ENCODE measurements around the gene HAO1. TPM values are rescaled to one million over a fixed set of nuclear protein-coding genes. Genes with fewer than 3 reads are reported as not detected.

Gene HAO1
- polyA plus RNA-seq, 1 of the 3 experiments (the other 2 are of a cell fraction) = not detected

DNA sequence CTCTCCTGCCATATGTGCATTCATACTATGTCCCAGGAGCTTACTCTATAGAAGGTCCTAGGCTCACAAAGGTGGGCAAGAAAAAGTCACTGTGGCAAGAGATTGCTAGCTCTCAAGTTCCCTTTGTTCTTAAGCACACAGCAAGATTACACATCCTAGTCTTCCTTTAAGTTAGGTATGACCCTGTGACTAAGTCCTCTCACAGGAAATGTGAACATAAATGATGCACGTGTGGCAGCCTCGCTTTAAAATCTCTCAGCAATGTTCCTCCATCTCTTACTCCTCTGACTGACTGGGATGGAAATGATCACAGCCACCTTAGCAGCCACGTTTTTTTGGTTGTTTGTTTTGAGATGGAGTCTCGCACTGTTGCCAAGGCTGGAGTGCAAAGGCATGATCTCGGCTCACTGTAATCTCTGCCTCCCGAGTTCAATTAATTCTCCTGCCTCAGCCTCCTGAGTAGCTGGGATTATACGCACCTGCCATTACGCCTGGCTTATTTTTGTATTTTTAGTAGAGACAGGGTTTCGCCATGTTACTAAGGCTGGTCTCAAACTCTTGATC, 35.7 kb upstream of the HAO1 start:
- CTCF ChIA-PET = interaction anchor here (0.9 to 1.0 kb wide), 3 partner anchors 13 to 68 kb away, joined by 3 read pairs; no protein-coding TSS in a partner anchor
- Histone ChIP-seq H3K9me3 (no peaks in the 10 kb centered on the region), H3K4me1 (ENCODE audit: control insufficient read depth in 1 of 2, insufficient read depth in 2 of 2, low read depth in 1 of 2, low read length in 1 of 2) (no peaks in the 10 kb centered on the region; a peak in 2 of 4 replicates), H3K4me2 (no peak overlapping the region), H3K27me3 (ENCODE audit: insufficient read depth) (no peaks in the 10 kb centered on the region), H3K4me3 (ENCODE audit: low read depth in 2 of 2, low read length in 1 of 2) (no peak overlapping the region), H3K36me3 (replicated peaks in 1 of 2; ENCODE audit: control insufficient read depth in 1 of 2, insufficient read depth in 2 of 2, low read length in 1 of 2) (peaks cover 6 to 22% of the 10 kb centered on the region in 2 experiments), H4K20me1 (ENCODE audit: insufficient read depth) (no peaks in the 10 kb centered on the region), H3K27ac (ENCODE audit: low read depth in 2 of 2, low read length in 1 of 2) (no peak overlapping the region), H3K9me2 (no peaks in the 10 kb centered on the region), H3F3A (replicated peaks; ENCODE audit: insufficient read depth) (no peaks in the 10 kb centered on the region), H3K79me2 (ENCODE audit: insufficient read depth) (no peaks in the 10 kb centered on the region), H3K9ac (no peak overlapping the region), H2AFZ (ENCODE audit: low read depth) (no peak overlapping the region)
- TF ChIP-seq NFIC (IDR thresholded peaks at IDR 0.05; ENCODE audit: borderline replicate concordance) (no peak), MEF2A (IDR thresholded peaks at IDR 0.05; ENCODE audit: borderline replicate concordance, low read depth) (no peak), FOSL2 (IDR thresholded peaks at IDR 0.05; ENCODE audit: borderline replicate concordance, low read depth) (no peak), RCOR1 (IDR thresholded peaks at IDR 0.05; ENCODE audit: low read length) (no peak)
- TF ChIP-seq, protein P1, sequence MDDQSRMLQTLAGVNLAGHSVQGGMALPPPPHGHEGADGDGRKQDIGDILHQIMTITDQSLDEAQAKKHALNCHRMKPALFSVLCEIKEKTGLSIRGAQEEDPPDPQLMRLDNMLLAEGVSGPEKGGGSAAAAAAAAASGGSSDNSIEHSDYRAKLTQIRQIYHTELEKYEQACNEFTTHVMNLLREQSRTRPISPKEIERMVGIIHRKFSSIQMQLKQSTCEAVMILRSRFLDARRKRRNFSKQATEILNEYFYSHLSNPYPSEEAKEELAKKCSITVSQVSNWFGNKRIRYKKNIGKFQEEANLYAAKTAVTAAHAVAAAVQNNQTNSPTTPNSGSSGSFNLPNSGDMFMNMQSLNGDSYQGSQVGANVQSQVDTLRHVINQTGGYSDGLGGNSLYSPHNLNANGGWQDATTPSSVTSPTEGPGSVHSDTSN (IDR thresholded peaks at IDR 0.05) = no peak
- TF ChIP-seq, protein P2, sequence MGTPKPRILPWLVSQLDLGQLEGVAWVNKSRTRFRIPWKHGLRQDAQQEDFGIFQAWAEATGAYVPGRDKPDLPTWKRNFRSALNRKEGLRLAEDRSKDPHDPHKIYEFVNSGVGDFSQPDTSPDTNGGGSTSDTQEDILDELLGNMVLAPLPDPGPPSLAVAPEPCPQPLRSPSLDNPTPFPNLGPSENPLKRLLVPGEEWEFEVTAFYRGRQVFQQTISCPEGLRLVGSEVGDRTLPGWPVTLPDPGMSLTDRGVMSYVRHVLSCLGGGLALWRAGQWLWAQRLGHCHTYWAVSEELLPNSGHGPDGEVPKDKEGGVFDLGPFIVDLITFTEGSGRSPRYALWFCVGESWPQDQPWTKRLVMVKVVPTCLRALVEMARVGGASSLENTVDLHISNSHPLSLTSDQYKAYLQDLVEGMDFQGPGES (IDR thresholded peaks at IDR 0.05; ENCODE audit: low read depth, low read length) = no peak
- DNase-seq = no peak
- 86% methylated on average over 9 of the region's 9 CpGs for WGBS (ENCODE audit: low lambda C conversion rate)
- POLR2A ChIA-PET = no interaction called here

DNA sequence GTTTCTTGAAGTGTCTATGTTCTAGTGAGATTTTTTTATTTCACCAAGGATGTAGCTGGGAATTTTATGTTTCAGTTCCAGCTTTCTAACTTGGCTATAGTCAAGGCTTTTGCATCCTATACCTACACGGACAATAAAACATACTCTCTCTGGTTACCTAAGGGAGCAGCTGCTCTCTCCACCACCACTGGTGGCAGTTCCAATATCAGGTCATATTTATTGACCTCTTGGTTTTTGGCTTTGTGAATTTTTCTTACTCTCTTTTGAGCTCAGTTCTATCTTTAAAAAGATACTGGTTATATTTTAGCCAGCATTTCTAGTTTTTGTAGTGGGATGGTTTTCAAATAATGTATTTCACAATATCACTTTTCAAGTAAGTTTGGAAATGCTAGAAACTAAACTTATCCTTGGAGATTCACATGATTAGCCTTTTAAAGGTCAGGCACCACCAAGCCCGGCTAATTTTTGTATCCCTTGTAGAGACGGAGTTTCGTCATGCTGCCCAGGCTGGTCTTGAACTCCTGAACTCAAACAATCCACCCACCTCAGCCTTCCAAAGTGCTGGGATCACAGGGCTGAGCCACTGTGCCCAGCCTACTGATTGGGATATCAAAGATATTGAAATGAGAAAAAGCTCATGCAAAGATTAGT, 34.7 kb upstream of the HAO1 start:
- ChIA-PET CTCF (interaction anchor here (0.7 to 1.4 kb wide), 4 partner anchors 14 to 748 kb away, joined by 3 to 6 read pairs (median 4); no protein-coding TSS in a partner anchor), POLR2A (no interaction called here)
- Histone ChIP-seq H3K9ac (no peak overlapping the region), H3F3A (replicated peaks; ENCODE audit: insufficient read depth) (no peaks in the 10 kb centered on the region), H3K4me1 (ENCODE audit: control insufficient read depth in 1 of 2, insufficient read depth in 2 of 2, low read depth in 1 of 2, low read length in 1 of 2) (no peaks in the 10 kb centered on the region), H3K4me3 (ENCODE audit: low read depth in 2 of 2, low read length in 1 of 2) (no peak overlapping the region), H3K4me2 (no peak overlapping the region), H3K9me2 (no peaks in the 10 kb centered on the region), H2AFZ (ENCODE audit: low read depth) (no peak overlapping the region), H3K36me3 (replicated peaks in 1 of 2; ENCODE audit: control insufficient read depth in 1 of 2, insufficient read depth in 2 of 2, low read length in 1 of 2) (peaks cover 6 to 14% of the 10 kb centered on the region in 2 experiments), H3K27me3 (ENCODE audit: insufficient read depth) (no peaks in the 10 kb centered on the region), H3K27ac (ENCODE audit: low read depth in 2 of 2, low read length in 1 of 2) (no peak overlapping the region), H3K79me2 (ENCODE audit: insufficient read depth) (no peaks in the 10 kb centered on the region), H3K9me3 (no peaks in the 10 kb centered on the region), H4K20me1 (ENCODE audit: insufficient read depth) (no peaks in the 10 kb centered on the region)
- no peak for DNase-seq
- 88% methylated on average over 4 of the region's 4 CpGs for WGBS (ENCODE audit: low lambda C conversion rate)
- TF ChIP-seq, protein P3, sequence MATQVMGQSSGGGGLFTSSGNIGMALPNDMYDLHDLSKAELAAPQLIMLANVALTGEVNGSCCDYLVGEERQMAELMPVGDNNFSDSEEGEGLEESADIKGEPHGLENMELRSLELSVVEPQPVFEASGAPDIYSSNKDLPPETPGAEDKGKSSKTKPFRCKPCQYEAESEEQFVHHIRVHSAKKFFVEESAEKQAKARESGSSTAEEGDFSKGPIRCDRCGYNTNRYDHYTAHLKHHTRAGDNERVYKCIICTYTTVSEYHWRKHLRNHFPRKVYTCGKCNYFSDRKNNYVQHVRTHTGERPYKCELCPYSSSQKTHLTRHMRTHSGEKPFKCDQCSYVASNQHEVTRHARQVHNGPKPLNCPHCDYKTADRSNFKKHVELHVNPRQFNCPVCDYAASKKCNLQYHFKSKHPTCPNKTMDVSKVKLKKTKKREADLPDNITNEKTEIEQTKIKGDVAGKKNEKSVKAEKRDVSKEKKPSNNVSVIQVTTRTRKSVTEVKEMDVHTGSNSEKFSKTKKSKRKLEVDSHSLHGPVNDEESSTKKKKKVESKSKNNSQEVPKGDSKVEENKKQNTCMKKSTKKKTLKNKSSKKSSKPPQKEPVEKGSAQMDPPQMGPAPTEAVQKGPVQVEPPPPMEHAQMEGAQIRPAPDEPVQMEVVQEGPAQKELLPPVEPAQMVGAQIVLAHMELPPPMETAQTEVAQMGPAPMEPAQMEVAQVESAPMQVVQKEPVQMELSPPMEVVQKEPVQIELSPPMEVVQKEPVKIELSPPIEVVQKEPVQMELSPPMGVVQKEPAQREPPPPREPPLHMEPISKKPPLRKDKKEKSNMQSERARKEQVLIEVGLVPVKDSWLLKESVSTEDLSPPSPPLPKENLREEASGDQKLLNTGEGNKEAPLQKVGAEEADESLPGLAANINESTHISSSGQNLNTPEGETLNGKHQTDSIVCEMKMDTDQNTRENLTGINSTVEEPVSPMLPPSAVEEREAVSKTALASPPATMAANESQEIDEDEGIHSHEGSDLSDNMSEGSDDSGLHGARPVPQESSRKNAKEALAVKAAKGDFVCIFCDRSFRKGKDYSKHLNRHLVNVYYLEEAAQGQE (IDR thresholded peaks at IDR 0.05; ENCODE audit: low read depth, low read length) = no peak
- TF ChIP-seq RCOR1 (IDR thresholded peaks at IDR 0.05; ENCODE audit: low read length) (no peak), ELF1 (IDR thresholded peaks at IDR 0.05) (no peak), RAD21 (IDR thresholded peaks at IDR 0.05; ENCODE audit: low read length) (no peak), TAF1 (IDR thresholded peaks at IDR 0.05; ENCODE audit: borderline replicate concordance, low read depth, low read length) (no peak), RXRA (IDR thresholded peaks at IDR 0.05; ENCODE audit: borderline replicate concordance, low read depth) (no peak), GABPA (IDR thresholded peaks at IDR 0.05; ENCODE audit: low read depth) (no peak), SIN3A (IDR thresholded peaks at IDR 0.05; ENCODE audit: borderline replicate concordance, low read depth, low read length) (no peak), YY1 (IDR thresholded peaks at IDR 0.05; ENCODE audit: low read depth) (no peak), JUND (IDR thresholded peaks at IDR 0.05) (no peak)
- TF ChIP-seq, protein P4, sequence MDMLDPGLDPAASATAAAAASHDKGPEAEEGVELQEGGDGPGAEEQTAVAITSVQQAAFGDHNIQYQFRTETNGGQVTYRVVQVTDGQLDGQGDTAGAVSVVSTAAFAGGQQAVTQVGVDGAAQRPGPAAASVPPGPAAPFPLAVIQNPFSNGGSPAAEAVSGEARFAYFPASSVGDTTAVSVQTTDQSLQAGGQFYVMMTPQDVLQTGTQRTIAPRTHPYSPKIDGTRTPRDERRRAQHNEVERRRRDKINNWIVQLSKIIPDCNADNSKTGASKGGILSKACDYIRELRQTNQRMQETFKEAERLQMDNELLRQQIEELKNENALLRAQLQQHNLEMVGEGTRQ (IDR thresholded peaks at IDR 0.05; ENCODE audit: borderline replicate concordance, low read depth, low read length) = no peak

Data from SK-N-SH (cell line).